Stimulated activated effector memory CD8-positive, alpha-beta T cell treated with anti-CD3 and anti-CD28 coated beads, Interleukin-12 subunit alpha, Interleukin-12 subunit beta, amount 100 ng/mL, for 72 hours (primary cell): Measurements from ENCODE around the gene ANXA4.
A peak's percentile ranks its signal among the peaks of the same experiment; 100 is the strongest.
"Not testable (repeated sequence)": the region's sequence is repeated elsewhere in the genome, so short reads cannot be mapped to it uniquely, and the experiment has no call there.

Experiments
- ATAC-seq: fragments of 150-1000 bp; cut with Tn5 transposase; 2 replicates; pipeline ENCODE4 v1.10.0; 2021
- DNase-seq, 2 donors: peaks; one replicate each; pipeline ENCODE4 v3.0.0; 2021 to 2022; ENCODE audit warnings: low spot score in 2 of 2
- H3K27ac Mint-ChIP-seq: one replicate; pipeline ENCODE4 v1.8.0; 2022; ENCODE audit warnings: mild to moderate bottlenecking, mixed read lengths
- H3K36me3 Mint-ChIP-seq: one replicate; pipeline ENCODE4 v1.8.0; 2022; ENCODE audit warnings: mild to moderate bottlenecking, mixed read lengths
- H3K4me1 Mint-ChIP-seq: one replicate; pipeline ENCODE4 v1.8.0; 2022; ENCODE audit warnings: mixed read lengths
- H3K4me3 Mint-ChIP-seq: one replicate; pipeline ENCODE4 v1.8.0; 2022; ENCODE audit warnings: mild to moderate bottlenecking, mixed read lengths
- H3K9me3 Mint-ChIP-seq: one replicate; pipeline ENCODE4 v1.8.0; 2022; ENCODE audit warnings: mixed read lengths

ANXA4 gene

DNA sequence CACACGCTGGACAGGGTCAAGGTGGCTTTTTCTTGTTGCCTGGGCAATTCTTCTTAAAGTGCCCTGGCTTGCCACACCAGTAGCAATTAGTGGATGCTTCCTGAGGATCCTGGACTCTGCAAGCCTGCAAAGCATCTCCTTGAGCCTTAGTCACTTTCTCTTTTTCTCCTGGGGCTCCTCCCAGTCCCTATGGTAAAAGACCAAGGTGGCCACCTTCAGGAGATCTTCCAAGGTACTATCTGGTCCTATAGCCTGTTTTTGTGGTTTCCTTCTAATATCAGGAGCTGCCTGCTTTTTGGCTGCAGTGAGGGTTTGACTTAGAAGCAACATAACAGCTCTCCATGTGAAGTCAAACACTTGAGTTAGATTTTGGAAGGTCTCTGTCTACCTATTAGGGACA is 54.2 kb downstream of the ANXA4 start:
- ATAC-seq: no peak
- Mint-ChIP-seq H3K4me3 (no peak overlapping the region), H3K4me1 (peaks cover 12% of the 10 kb centered on the region), H3K9me3 (no peaks in the 10 kb centered on the region), H3K36me3 (no peaks in the 10 kb centered on the region), H3K27ac (no peak overlapping the region)
- DNase-seq: no peak

- Mint-ChIP-seq H3K36me3 (no peaks in the 10 kb centered on the region), H3K27ac (peak overlapping the region; percentile 4), H3K4me3 (no peak overlapping the region), H3K4me1 (peaks cover 12% of the 10 kb centered on the region), H3K9me3 (no peaks in the 10 kb centered on the region)
- DNase-seq (no peak), ATAC-seq (no peak)
These were observed 55.3 kb downstream of the ANXA4 start for GRCh38 chr2:69797235-69797634.

DNA sequence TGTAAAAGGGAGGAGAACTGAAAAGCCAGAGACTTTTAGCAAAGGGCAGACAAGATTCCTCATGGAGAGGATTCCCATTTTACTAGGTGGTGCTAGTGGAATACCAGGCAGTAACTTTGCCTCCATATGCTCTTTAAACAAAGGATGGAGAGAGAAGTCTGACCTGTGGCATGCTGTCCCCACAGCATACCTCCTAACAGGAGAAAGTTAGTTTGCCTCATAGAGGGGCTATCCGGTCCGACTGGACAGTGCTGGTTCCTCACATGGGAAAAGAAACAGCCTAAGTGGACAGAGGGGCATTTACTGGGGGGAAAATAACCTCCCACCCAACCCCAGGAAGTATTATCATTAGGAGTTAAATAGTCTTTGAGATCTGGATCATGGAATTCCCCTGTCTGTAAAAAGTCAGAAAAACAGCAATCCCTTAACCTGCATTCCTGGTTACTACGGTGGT is 55.9 kb downstream of the ANXA4 start:
- DNase-seq (no peak), ATAC-seq (no peak)
- no peak overlapping the region for H3K4me3 Mint-ChIP-seq
- no peaks in the 10 kb centered on the region for H3K9me3 Mint-ChIP-seq
- H3K36me3 Mint-ChIP-seq: no peaks in the 10 kb centered on the region
- peak overlapping the region; percentile 4 for H3K27ac Mint-ChIP-seq
- peaks cover 12% of the 10 kb centered on the region for H3K4me1 Mint-ChIP-seq

DNA sequence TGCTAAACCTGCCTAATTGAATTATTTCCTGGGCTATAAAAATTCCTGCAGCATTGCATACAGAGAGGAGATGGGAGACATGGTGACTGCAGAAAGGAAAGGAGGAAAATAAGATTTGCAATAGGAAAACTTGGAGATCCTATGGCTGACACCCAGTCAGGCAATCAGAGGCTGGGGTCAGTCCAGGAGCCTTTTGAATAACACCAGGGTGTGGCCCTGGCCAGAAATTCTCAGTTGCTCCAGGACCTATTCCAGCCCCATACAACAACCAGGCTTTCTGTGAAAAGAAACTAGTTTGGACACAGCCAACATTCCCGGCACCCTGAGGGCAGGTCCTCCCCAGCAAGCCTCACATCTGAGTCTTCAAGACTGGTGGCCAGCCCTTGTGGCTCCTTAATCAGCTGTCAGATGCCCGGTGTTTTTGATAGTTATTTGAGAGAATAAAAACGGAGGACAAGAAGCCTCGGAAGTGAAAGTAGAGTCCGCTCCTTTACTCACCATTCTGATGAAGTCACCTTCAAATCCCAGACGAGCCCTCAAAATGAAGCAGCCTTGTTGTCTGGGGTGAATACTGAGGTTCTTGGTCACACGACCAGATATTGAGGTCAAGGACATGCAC is 56.5 kb downstream of the ANXA4 start:
- ATAC-seq (no peak), DNase-seq (no peak)
- no peaks in the 10 kb centered on the region for H3K9me3 Mint-ChIP-seq
- peaks cover 16% of the 10 kb centered on the region for H3K4me1 Mint-ChIP-seq
- peaks cover 1% of the 10 kb centered on the region for H3K36me3 Mint-ChIP-seq
- H3K27ac Mint-ChIP-seq: no peak overlapping the region
- H3K4me3 Mint-ChIP-seq: no peak overlapping the region

GRCh38 chr2:69798909-69799526 is 57.1 kb downstream of the ANXA4 start:
- Mint-ChIP-seq H3K27ac (peak overlapping the region; percentile 24), H3K4me3 (no peak overlapping the region), H3K4me1 (peaks cover 21% of the 10 kb centered on the region), H3K36me3 (peaks cover 5% of the 10 kb centered on the region), H3K9me3 (no peaks in the 10 kb centered on the region)
- DNase-seq (no peak), ATAC-seq (no peak)

DNA sequence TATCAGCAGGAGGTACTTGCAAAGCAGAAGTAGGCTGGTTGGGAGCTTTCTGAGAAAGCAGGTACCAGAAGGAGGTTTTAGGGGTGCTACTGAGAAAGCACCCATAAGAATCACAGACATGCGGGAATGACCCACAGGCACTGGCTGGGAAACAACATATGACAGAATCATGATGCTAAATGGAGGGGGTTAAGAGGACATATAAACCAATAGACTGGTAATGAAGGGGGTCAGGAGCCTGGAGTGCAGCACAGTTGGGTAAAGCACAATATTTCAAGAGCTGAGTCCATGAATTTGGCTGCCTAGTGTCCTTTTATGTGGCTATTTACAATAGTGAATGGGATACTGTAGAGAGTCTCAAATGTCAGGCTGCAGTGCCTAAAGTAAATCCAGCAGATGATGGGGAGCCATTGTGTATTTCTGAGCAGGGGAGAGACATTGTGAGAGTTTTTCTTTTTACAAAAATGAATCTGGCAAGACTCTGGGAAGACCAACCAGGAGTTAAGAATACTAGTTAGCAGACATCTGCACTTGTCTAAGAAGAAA is 59.9 kb downstream of the ANXA4 start:
- H3K27ac Mint-ChIP-seq: no peak overlapping the region
- peaks cover 21% of the 10 kb centered on the region for H3K4me1 Mint-ChIP-seq
- no peaks in the 10 kb centered on the region for H3K9me3 Mint-ChIP-seq
- DNase-seq (no peak), ATAC-seq (no peak)
- H3K4me3 Mint-ChIP-seq: no peak overlapping the region
- peaks cover 22% of the 10 kb centered on the region for H3K36me3 Mint-ChIP-seq

- Mint-ChIP-seq H3K4me1 (peaks cover 21% of the 10 kb centered on the region), H3K36me3 (peaks cover 22% of the 10 kb centered on the region)
- not testable (repeated sequence) for H3K27ac Mint-ChIP-seq, H3K9me3 Mint-ChIP-seq, DNase-seq, H3K4me3 Mint-ChIP-seq, ATAC-seq
These were observed 60.9 kb downstream of the ANXA4 start for GRCh38 chr2:69802781-69803367.

DNA sequence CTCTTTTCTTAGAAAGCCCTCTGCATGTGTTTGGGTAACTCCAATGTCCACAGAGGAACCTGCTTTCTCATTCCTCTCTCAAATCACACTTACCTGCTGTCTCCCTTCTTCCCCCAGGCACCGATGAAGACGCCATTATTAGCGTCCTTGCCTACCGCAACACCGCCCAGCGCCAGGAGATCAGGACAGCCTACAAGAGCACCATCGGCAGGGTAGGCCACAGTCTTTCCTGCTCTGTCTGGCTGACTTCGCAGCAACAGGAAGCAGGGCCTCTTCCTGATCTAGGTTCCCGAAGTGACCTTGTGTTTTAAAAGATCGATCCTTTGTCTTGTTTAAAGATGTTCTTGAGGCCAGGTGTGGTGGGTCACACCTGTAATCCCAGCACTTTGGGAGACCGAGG is 62.5 kb downstream of the ANXA4 start:
- peaks cover 22% of the 10 kb centered on the region for H3K36me3 Mint-ChIP-seq
- no peak overlapping the region for H3K27ac Mint-ChIP-seq
- H3K4me3 Mint-ChIP-seq: no peak overlapping the region
- DNase-seq (peak in 1 of 2 donors; percentile 38), ATAC-seq (no peak)
- peaks cover 12% of the 10 kb centered on the region for H3K4me1 Mint-ChIP-seq
- H3K9me3 Mint-ChIP-seq: no peaks in the 10 kb centered on the region

DNA sequence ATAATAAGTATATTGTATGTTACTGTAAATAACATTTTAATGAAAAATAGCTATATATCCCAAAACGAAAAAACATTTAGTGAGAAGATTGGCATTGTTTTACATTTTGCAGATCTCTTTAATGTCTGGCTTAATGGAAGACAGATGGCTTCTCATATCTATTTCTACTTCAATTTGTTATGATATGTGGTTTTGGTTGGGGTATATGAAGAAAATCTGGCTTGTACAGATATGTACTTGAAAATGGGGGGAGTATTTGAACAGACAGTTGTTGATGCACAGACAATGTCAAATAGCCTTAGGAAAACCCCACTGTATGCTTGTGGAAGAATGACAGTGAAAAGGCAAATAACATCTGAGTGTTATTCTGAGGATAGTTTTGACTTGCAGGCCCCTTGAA is 64.0 kb downstream of the ANXA4 start:
- Mint-ChIP-seq H3K27ac (no peak overlapping the region), H3K4me3 (no peak overlapping the region), H3K9me3 (no peaks in the 10 kb centered on the region), H3K4me1 (peaks cover 9% of the 10 kb centered on the region), H3K36me3 (peaks cover 22% of the 10 kb centered on the region)
- DNase-seq: no peak
- ATAC-seq: no peak

DNA sequence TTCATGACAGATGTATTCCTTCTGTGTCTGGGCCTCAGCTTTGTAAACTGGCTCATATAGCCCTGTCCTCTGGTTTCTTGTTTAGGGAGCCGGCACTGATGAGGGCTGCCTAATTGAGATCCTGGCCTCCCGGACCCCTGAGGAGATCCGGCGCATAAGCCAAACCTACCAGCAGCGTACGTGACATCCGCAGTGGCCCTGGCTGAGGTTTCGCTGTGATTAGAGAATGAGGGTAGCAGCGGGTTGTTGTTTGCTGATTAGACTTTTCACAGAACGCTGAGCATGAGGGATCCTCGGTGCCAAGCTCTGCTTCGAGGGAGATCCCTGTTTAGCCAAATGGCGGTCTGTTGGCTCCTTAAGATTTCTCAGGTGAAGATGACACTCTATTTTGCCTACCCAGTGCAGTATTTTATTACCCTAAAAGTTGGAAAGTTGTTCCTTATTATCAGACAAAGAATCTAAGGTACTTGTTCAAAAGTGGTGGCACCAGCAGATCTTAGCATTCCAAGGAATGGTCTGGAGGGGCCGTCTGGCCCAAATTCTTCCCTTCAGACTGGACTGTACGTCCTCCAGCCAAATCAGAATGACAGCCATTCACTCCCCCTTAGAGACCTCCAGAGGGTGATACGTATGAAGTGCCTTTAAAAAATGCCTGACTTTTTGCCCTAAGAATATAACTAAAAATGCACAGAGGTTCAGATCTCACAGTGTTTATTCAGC is 66.0 kb downstream of the ANXA4 start:
- no peaks in the 10 kb centered on the region for H3K9me3 Mint-ChIP-seq
- DNase-seq: peak in 1 of 2 donors; percentile 35
- H3K4me3 Mint-ChIP-seq: no peak overlapping the region
- peaks cover 22% of the 10 kb centered on the region for H3K36me3 Mint-ChIP-seq
- no peak for ATAC-seq
- peaks cover 9% of the 10 kb centered on the region for H3K4me1 Mint-ChIP-seq
- H3K27ac Mint-ChIP-seq: no peak overlapping the region

GRCh38 chr2:69810550-69810949 is 68.6 kb downstream of the ANXA4 start:
- peaks cover 6% of the 10 kb centered on the region for H3K36me3 Mint-ChIP-seq

GRCh38 chr2:69811018-69811417 is 69.1 kb downstream of the ANXA4 start:
- Mint-ChIP-seq H3K9me3 (no peaks in the 10 kb centered on the region), H3K4me1 (no peaks in the 10 kb centered on the region), H3K4me3 (no peak overlapping the region), H3K27ac (no peak overlapping the region), H3K36me3 (peaks cover 6% of the 10 kb centered on the region)
- ATAC-seq (no peak), DNase-seq (peak in 1 of 2 donors; percentile 15)

More at GRCh38 chr2:69810550-69810949, 68.6 kb downstream of the ANXA4 start:
- DNase-seq: peak in 1 of 2 donors; percentile 41
- no peaks in the 10 kb centered on the region for H3K9me3 Mint-ChIP-seq
- H3K4me3 Mint-ChIP-seq: no peak overlapping the region
- ATAC-seq: no peak
- no peak overlapping the region for H3K27ac Mint-ChIP-seq
- H3K4me1 Mint-ChIP-seq: no peaks in the 10 kb centered on the region

DNA sequence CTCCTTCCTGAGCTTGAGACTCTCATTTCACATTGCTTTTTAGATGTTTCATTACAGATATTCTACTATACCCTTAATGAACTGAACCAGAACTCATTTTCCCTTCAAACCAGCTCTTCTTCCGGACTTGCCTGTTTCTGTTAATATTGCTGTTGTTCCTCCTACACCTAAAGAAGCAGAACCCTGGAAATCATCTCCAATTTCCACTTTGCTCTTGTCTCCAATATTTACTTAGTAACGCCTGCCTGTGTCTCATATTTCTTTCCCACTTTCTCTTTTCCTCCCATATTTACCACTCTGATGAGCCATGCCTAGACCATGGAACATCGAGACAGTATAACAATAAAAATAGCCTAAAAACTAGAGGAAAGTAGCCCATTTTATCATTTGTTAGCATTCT is 69.7 kb downstream of the ANXA4 start:
- no peaks in the 10 kb centered on the region for H3K4me1 Mint-ChIP-seq
- H3K4me3 Mint-ChIP-seq: no peak overlapping the region
- DNase-seq (no peak), ATAC-seq (no peak)
- peaks cover 2% of the 10 kb centered on the region for H3K36me3 Mint-ChIP-seq
- no peaks in the 10 kb centered on the region for H3K9me3 Mint-ChIP-seq
- H3K27ac Mint-ChIP-seq: no peak overlapping the region

DNA sequence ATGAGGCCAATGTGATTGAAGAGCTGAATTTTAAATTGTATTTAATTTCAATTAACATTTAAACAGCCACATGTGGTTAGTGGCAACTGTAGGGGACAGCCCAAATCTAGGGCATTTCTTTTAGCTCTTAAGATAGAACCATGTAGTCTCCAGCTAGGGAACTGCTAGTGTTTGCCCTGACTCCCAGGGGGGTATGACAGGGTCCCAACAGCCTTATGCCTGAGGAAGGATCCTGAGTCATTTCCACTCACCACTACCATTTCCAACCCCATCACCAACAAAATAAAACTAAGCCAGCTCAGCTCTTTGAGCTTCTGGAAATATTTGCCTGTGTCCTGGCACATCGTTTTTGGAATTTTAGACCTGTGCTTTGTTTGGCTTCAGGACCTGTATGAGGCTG is 73.8 kb downstream of the ANXA4 start:
- no peaks in the 10 kb centered on the region for H3K36me3 Mint-ChIP-seq
- no peaks in the 10 kb centered on the region for H3K4me1 Mint-ChIP-seq

GRCh38 chr2:69816923-69817542 is 75.1 kb downstream of the ANXA4 start:
- Mint-ChIP-seq H3K27ac (no peak overlapping the region), H3K4me3 (no peak overlapping the region), H3K9me3 (no peaks in the 10 kb centered on the region), H3K4me1 (no peaks in the 10 kb centered on the region), H3K36me3 (no peaks in the 10 kb centered on the region)
- ATAC-seq: peak; percentile 75
- DNase-seq: peak; percentile 49 to 78

More for the DNA sequence above, 73.8 kb downstream of the ANXA4 start:
- ATAC-seq (no peak), DNase-seq (no peak)
- H3K9me3 Mint-ChIP-seq: no peaks in the 10 kb centered on the region
- no peak overlapping the region for H3K4me3 Mint-ChIP-seq
- no peak overlapping the region for H3K27ac Mint-ChIP-seq
